MV-4-11 (cell line): ENCODE measurements around the gene CACNA1E.

Source experiments
- DNase-seq: peaks from one replicate; lab custom pipeline; 2025; lab: John Stamatoyannopoulos, UW

CACNA1E gene

GRCh38 chr1:181587870-181588438, 104.6 kb downstream of the CACNA1E start:
- no peak for DNase-seq

GRCh38 chr1:181588631-181589030, 105.3 kb downstream of the CACNA1E start:
- DNase-seq: no peak

- DNase-seq: no peak
Observed at GRCh38 chr1:181592255-181592859, 109.0 kb downstream of the CACNA1E start.

- DNase-seq: no peak
Observed at GRCh38 chr1:181593042-181593441, 109.7 kb downstream of the CACNA1E start.

GRCh38 chr1:181594553-181594952, 111.2 kb downstream of the CACNA1E start:
- DNase-seq: no peak

- DNase-seq: no peak
Observed at GRCh38 chr1:181595234-181595633, 111.9 kb downstream of the CACNA1E start.

GRCh38 chr1:181601186-181601950, 118.1 kb downstream of the CACNA1E start:
- no peak for DNase-seq

- DNase-seq: no peak
Observed at GRCh38 chr1:181603735-181604410, 120.6 kb downstream of the CACNA1E start.

- DNase-seq: no peak
Observed at GRCh38 chr1:181604482-181605249, 121.3 kb downstream of the CACNA1E start.

- no peak for DNase-seq
Observed at GRCh38 chr1:181607524-181607923, 124.2 kb downstream of the CACNA1E start.

- DNase-seq: no peak
Observed at GRCh38 chr1:181608386-181608785, 125.1 kb downstream of the CACNA1E start.

GRCh38 chr1:181608948-181609347, 125.6 kb downstream of the CACNA1E start:
- no peak for DNase-seq

- no peak for DNase-seq
Observed at GRCh38 chr1:181612100-181612499, 128.8 kb downstream of the CACNA1E start.

- DNase-seq: no peak
Observed at GRCh38 chr1:181618559-181618958, 135.2 kb downstream of the CACNA1E start.

GRCh38 chr1:181620183-181620582, 136.9 kb downstream of the CACNA1E start:
- DNase-seq: no peak

- DNase-seq: no peak
Observed at GRCh38 chr1:181623850-181624249, 140.5 kb downstream of the CACNA1E start.

GRCh38 chr1:181626279-181626938, 143.1 kb downstream of the CACNA1E start:
- DNase-seq: no peak

- no peak for DNase-seq
Observed at GRCh38 chr1:181630398-181630797, 147.1 kb downstream of the CACNA1E start.

GRCh38 chr1:181630838-181631237, 147.5 kb downstream of the CACNA1E start:
- DNase-seq: no peak

GRCh38 chr1:181632492-181632891, 149.2 kb downstream of the CACNA1E start:
- no peak for DNase-seq

GRCh38 chr1:181632960-181633359, 149.6 kb downstream of the CACNA1E start:
- no peak for DNase-seq
